OCI-M2 (cell line): ENCODE data around the gene FAM120A.
"Not testable (repeated sequence)": the region's sequence is repeated elsewhere in the genome, so short reads cannot be mapped to it uniquely, and the experiment has no call there.

ENCODE experiments used
- DNase-seq: peaks from one replicate; lab custom pipeline; 2025; ENCODE audit not compliant: unreplicated experiment; lab: John Stamatoyannopoulos, UW

FAM120A gene, protein sequence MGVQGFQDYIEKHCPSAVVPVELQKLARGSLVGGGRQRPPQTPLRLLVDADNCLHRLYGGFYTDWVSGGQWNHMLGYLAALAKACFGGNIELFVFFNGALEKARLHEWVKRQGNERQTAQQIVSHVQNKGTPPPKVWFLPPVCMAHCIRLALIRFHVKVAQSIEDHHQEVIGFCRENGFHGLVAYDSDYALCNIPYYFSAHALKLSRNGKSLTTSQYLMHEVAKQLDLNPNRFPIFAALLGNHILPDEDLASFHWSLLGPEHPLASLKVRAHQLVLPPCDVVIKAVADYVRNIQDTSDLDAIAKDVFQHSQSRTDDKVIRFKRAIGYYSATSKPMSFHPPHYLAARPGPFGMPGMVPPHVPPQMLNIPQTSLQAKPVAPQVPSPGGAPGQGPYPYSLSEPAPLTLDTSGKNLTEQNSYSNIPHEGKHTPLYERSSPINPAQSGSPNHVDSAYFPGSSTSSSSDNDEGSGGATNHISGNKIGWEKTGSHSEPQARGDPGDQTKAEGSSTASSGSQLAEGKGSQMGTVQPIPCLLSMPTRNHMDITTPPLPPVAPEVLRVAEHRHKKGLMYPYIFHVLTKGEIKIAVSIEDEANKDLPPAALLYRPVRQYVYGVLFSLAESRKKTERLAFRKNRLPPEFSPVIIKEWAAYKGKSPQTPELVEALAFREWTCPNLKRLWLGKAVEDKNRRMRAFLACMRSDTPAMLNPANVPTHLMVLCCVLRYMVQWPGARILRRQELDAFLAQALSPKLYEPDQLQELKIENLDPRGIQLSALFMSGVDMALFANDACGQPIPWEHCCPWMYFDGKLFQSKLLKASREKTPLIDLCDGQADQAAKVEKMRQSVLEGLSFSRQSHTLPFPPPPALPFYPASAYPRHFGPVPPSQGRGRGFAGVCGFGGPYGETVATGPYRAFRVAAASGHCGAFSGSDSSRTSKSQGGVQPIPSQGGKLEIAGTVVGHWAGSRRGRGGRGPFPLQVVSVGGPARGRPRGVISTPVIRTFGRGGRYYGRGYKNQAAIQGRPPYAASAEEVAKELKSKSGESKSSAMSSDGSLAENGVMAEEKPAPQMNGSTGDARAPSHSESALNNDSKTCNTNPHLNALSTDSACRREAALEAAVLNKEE

DNA sequence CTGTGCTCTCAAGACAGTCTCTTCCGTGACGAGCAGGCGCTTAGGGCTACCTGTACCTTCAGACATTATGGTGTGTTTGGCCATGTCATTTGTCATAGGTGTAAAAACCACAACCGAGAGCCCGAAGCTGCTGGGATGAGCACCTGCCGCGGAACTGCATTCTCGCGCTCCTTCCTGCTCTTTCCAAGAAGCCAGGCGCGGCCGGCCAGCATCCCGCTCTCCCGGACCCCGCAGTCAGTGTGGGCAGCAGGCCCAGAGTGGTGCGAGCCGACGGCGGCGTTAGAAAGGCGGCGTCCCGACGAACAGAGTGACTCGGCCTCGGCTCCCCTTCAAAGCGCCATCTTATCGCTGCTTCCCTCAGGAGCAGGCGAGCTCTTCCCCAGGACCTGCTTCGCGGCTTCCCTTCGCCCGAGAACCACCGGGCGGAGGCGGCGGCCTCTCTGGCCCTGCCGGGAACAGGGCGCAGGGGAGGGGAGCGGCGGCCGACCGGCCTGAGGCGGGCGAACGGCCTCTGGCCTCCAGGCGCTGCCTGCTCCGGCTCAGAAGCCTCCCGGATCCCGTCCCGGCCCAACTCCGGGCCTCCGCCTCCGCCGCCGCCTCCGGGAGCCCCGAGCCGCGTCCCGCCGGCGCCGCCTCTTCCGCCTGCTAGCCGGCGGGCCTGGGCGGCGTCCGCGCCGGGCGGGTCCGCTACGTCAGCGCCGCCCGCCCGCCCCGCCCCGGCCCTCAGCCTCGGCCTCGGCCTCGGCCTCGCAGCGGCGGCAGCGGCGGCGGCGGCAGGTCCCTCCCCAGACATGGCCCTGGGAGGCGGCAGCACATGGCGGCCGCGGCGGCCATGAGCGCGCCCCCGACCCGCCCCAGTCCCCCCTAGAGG is at the start of gene FAM120A:
FAM120A (plus strand) TSS at position 741 of the 871 bp plus-strand sequence. CDS start 231 bp downstream, outside the sequence.
- no peak for DNase-seq

DNA sequence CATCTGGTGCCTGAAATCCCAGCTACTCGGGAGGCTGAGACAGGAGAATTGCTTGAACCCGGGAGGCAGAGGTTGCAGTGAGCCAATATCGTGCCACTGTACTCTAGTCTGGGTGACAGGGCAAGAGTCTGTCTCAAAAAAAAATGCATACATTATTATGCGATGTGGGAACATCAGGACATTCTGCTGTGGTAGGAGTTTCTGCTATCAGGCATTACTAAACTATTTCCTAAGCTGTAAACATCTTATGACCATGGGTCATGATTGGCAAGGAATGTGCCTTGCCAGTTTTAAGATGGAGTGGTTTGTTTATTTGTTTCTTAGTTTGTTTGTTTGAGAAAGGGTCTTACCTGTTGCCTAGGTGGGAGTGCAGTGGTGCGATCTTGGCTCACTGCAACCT is 45.1 kb upstream of the FAM120A start:
- no peak for DNase-seq

DNA sequence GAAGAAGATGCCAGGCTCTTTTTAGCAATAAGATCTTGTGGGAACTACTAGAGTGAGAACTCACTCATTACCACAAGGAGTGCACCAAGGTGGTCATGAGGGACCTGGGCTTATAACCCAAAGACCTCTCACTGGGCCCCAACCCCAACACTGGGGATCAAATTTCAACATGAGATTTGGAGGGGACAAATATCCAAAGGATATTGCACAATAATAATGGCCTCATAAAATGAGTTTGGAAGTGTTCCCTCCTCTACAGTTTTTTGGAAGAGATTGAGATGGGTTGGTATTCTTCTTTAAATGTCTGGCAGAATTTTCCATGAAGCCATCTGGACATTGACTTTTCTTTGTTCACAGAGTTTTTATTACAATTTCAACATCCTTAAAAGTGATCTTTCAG is 38.0 kb upstream of the FAM120A start:
- no peak for DNase-seq

DNA sequence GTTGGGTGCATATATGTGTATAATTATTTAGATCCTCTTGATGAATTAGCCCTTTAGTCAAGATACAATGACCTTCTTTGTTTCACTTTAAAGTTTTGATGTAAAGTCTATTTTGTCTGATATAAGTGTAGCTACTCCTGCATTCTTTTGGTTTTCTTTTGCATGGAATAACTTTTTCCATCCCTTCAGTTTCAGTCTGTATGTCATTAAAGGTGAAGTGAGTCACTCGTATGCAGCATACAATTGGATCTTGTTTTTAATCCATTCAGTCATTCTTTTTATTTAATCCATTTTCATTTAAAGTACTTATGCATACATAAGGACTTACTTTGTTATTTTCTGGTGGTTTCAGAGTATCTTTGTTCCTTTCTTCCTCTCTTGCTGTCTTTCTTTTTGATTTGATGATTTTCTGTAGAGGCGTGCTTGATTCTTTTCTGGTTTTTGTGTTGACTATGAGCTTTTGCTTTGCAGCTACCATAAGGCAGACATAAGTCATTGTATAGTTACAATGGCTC is 36.3 kb upstream of the FAM120A start:
- no peak for DNase-seq

DNA sequence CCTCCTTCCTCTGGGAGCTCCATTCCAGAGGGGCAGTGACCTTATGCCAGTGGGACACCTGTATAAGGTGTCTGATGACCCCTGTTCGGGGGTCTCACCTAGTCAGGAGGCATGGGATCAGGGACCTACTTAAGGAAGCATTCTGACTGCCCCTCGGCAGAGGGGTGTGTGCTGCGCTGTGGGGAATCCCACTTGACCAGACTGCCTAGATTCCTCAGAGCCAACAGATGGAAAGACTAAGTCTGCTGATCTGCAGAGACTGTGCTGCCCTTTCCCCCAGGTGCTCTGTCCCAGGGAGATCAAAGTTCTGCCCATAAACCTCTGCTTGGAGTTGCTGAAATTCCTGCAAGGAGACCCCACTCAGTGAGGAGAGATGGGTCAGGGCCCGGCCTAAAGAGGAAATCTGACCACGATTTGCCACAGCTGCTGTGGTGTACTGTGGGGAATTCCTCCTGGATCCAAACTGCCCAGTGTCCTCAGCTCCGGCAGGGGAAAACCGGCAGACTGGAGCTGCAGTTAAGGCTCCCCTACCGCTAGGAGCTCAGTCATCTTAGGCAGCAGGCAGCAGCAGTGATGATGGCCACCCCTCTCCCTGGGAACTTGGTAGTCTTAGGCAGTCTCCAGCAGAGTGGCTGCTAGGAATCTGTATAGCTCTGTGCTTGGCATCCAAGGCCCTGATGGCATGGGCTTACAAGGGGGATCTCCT is 34.8 kb upstream of the FAM120A start:
- DNase-seq, result no peak

DNA sequence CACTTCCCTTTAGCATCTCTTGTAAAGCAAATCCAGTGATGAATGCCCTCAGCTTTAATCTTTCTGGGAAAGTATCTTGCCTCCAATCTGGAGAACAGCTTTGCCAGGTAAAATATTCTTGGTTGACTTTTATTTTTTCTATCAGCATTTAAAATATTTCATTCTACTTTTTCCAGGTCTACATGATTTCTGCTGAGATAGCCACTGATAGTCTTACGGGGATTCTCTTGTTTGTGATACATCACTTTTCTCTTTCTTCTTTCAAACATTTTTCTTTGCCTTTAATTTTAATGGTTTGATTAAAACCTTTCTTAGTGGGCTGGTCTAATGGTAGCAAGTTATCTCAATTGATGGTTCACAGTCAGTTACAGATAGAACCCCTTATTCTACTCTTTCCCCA is 33.9 kb upstream of the FAM120A start:
- no peak for DNase-seq

DNA sequence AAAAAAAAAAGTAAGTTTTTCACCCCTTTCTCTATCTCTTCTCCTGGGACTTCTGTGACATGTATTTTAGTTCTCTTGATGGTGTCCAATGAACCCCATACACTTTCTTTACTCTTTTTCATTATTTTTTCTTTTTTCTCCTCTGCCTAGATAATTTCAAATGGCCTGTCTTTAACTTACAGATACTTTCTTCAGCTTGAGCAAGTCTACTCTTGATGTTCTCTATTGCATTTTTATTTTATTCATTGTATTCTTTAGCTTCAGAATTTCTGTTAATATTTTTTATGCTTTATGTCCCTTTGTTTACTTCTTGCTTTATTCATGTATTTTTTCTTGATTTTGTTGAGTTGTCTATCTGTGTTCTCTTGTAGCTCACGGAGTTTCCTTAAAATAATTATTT is 32.5 kb upstream of the FAM120A start:
- no peak for DNase-seq

DNA sequence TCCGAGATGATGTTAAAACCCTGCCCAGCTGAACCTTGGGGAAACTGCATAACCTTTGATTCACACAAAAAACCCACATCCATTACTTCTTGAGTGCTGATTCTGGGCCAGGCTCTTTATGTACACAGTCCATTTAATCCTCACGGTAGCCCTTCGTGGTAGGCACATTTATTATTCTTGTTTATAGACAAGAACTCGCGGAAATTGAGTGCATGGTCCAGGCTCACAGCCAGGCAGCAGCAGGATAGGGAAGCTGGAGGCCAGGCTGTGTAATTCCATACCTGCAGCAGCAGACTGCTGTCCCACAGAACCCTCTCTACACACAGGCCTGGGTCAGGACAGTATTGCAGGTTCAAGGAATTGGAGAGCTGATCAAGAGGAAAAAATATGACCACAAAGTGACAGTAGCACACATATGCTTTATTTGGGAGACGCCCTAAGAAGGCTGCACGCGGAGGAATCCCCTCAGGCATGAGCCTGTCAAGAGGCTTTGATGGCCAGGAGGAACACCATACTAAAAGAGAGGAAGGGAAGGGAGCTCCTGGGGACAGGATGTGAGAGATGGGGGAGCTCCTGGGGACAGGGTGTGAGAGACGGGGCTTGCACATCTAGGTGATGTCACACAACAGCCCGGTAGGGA is 28.4 kb upstream of the FAM120A start:
- no peak for DNase-seq

DNA sequence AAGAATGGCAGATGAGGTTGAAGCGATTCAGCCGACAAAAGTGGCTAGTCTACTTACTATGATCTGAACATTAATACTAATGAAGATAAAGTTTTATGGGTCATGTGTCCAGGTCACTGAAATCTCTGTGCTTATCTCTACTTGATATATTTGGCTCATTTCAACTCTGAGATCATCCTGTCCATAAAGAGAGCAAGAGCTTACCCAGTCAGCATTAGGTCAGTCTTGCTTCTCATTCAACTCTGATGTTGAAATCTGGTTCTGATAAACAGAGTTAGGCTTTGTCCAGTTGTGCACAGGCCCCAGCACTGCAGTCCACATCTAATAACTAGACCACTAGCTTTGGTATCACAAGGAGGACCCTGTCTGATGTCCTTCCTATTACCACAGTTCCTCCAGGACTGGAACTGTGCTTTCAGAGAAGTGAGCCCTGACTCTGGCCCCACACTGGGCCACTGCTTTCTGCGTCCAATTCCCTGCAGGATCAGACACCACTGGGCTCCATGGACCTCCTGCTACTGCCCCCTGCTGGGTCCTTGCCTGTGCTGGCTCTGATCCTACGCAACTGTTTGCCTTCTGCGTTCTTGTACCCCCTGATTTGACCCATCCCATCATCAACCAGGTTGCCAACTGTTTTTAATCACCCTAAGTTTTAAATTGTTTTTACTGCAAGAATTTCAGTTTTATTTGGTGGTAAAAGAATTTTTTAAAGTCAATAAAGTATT is 23.7 kb upstream of the FAM120A start:
- DNase-seq, result no peak

DNA sequence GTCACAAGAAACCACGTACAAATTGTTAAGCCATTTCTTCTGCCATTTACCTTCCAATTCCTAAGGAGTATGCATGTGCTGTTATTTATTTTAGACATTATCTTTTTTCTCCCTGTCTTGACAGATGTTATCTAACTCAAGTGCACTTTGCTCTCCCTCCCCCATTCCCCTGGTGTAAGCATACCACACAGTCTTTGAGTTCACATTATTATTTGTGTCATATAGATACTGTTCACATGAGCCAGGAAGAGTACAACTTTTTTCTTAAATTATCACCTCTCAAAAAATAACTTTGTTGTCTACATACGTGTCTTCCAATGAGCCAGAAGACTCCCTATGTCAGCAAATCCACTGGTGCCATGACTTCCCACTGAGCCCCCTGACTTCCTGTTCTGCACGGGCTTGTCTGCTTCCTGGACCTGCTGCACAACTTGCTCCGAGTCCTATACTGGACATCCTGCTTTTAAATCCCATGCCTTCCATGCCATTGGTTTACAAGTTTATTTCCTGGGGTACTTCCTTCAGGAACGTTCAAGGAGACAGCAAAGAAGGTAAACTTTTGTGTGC is 19.9 kb upstream of the FAM120A start:
- no peak for DNase-seq

DNA sequence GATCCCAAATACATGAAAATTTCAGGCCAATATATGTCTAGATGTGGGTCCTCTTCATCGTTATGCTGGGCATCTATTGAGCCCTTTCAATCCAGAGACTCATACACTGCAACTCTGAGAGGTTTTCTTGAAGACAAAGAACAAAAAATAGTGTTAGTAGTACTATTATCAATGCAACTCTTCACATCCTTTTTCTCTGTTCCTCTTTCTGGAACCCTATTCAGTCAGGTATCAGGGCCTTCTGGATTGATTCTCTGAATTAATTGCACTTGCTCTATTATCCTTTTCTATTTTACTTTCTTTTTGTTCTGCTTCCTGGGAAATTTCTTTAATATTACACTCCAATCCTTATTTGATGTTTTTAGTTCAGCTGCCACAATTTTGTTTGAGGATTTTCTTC is 18.5 kb upstream of the FAM120A start:
- no peak for DNase-seq

DNA sequence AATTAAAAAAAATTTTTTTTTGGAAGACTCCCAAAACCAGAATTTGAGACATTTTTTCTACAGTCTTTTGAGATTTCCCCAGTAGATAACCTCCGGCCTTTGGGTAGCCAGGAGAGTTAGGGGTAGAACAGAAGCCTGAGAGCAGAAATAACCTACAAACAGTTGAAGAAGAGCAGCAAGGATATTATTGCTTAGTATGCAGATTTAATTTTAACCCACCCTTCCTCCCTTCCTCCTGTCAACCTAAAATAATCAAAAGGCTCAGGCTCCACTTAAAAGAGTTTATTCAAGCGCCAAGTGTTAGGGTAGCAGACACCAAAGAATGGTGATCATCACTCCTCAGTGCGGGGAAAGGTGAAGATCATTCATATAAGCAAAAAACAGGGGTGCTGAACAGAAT is 17.4 kb upstream of the FAM120A start:
- DNase-seq, result no peak

DNA sequence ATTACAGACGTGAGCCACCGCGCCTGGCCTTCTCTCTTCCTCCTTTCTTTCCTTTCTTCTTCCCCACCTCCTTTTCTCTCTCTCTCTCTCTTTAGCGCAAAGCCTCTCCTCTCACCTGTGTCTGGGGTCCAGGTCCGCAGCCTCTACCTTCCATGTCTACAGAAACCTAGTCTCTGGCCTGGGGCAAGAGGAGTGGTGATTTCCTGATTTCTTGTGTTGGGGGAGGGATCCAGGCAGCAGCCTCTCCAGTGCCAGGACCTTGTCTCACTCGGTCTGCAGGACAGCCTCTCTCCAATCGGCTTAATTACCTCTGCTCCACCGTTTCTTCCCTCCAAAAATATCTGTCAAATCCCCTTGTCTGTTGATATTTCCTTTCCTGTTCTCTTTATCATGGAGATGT is 16.1 kb upstream of the FAM120A start:
- DNase-seq, result no peak

DNA sequence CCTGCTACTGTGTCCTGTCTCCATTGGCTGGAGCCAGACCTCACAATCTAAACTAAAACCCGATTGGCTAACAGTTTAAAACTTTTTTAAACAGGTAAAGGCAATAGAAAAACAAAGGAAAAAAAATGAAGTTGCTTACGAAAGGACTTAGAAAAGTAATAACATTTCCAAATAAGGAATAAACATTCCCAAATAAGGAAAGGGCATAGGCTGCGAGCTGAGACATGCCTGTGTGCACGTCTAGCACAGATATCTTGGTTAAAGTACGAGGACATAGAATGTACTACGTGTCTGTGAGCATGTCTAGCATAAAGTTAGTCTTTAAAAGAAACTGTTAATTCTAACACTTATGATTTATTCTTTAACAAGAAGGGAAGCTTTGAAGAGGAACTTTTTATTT is 15.3 kb upstream of the FAM120A start:
- DNase-seq, result no peak

DNA sequence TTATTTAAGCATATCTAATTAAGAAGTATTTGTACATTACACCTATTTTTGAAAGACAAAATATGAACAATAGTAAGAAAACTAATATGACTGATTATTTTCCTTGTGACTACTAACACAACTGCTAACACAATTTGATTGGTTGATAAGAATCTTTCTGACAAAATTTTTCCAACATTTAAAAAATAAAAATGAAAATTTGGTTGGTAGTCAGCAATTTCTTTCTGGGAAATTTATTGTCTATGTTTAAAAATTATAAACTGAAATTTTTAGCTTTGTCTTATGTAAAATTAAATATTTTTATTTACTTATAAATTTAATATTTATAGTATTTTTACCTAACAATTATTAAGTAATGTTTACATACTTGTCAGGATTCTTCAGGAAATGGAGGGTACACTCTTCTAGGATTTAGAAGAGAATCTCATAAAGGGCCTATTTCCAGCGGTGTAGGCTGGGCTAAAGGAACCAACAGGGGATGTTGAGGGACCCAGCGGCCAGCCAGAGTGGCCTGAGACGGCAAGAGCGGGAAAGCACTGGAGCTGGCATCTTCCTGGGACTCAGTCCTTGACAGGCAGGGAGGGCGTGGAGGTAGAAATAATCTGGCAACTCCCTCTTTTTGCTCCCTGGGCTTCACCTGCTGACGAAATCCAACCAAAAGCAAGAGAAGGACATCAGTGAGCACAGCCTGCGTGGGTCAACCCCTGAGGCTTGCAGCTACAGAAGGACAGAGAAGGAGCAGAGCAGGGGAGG is 14.7 kb upstream of the FAM120A start:
- DNase-seq, result no peak

DNA sequence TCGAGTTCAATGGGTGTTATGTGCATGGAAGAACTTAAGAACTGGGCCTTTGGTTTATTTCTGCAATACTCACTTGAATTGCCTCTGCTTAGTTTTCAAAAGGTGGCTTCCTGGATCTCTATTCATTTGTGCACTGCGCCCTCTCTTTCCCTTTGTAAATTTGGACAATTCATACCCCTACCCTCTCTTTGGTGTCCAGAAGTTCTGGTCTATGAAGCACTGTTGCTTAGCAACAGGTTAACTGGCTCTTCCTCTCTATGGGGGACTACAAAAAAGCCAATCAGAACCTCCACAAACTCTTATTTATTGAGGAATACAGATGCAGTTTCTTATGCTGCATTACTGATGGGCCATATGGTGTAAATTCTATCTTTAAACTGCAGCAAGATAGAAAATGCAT is 13.5 kb upstream of the FAM120A start:
- DNase-seq, result no peak

DNA sequence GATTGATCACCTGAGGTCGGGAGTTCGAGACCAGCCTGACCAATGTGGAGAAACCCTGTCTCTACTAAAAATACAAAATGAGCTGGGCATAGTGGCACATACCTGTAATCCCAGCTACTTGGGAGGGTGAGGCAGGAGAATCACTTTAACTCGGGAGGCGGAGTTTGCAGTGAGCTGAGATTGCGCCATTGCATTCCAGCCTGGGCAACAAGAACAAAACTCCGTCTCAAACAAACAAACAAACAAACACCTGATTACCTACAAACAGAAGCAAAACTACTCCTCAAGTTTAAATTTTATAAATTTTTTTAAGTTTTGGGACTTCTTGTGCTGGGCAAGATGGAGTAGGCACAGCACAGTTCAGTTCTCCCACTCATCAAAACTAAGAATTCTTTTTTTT is 12.2 kb upstream of the FAM120A start:
- not testable (repeated sequence) for DNase-seq
